CD4-positive, alpha-beta T cell treated with Interleukin-10 for 1 hour (primary cell): Measurements from ENCODE around the gene RGS9.
"Not testable (repeated sequence)": the region's sequence is repeated elsewhere in the genome, so short reads cannot be mapped to it uniquely, and the experiment has no call there.

Experiments
- DNase-seq: peaks from one replicate; pipeline ENCODE4 v3.0.0-alpha.2; 2020

Gene RGS9

GRCh38 chr17:65158041-65158440 is 20.9 kb downstream of the RGS9 start:
- DNase-seq, result no peak

- no peak for DNase-seq
Measured at GRCh38 chr17:65158622-65159021, 21.5 kb downstream of the RGS9 start.

DNA sequence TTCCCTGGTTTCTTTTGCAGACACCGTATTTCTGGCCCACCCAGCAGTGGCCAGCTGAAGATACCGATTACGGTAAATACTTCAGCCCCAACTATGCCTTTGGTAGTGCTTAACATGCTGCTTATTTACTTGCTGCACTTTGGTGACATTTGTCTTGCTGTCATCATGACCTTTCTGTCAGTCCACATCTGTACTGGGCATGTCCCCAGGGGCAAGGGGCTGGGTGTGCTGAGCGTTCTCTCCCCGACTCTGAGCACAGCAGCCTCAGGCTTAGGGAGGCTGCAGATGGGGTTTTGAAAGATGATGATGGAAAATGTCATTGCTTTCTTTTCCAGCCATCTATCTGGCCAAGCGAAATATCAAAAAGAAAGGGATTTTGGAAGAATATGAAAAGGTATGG is 23.3 kb downstream of the RGS9 start:
- no peak for DNase-seq

DNA sequence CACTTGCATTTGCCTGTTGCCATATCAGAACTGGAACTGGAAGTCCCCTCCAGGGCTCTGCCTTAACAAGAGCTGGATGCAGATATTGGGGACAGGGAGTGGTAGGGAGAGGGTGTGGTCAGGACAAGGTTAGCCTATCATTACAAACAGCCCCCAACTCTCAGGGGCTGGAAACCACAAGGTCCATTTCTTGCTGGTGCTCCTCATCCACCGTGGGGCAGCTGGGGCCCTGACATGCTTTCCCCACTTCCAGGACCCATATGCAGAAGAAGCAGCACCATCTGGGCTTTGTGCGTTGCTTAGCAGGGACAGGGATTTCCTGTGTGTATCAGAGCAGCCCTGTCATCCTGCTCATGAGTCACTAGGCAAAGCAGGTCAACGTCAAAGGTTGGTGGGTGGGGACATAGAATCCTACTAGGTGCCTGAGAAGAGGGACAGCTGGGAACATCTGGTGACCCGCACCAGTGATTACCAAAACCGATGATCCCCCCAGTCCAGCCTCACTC is 26.9 kb downstream of the RGS9 start:
- DNase-seq, result peak; percentile 48

DNA sequence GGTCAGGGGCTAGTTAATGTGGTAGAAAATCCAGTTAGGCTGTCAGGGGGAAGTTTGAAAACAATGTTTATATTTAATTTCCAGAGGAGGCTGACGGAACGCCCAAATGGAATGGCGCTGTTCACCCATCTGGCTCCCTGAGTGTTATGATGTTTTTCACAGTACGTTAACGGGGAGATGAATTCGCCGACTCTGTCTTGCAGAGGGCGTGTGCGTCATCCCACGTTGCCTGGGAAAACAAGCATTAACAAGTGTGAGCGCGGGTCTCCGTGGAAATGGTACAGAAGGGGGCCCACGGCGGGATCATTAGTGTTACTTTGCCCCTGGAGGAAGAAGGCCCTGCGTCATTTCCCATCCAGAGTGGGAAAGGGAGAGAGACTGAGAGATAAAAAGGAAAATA is 29.6 kb downstream of the RGS9 start:
- no peak for DNase-seq

DNA sequence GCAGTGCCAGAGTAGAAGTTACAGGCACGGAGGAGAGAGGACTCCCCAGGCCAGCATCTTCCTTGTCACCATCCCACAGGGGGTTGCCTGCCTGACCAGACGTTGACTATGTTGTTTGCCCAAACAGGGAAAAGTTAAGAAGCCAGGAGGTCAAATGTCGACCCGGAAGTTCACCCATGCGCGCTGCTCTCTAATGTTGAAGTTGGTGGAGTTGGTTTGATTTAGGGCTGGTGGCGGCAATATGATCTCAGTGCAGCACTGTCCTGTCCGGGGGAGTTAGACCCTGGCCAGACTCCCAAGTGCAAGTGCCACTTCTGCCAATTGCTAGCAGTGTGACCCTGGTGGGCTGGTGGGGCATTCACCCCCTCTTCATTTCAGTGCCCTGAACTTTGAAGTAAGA is 30.4 kb downstream of the RGS9 start:
- DNase-seq, result no peak

DNA sequence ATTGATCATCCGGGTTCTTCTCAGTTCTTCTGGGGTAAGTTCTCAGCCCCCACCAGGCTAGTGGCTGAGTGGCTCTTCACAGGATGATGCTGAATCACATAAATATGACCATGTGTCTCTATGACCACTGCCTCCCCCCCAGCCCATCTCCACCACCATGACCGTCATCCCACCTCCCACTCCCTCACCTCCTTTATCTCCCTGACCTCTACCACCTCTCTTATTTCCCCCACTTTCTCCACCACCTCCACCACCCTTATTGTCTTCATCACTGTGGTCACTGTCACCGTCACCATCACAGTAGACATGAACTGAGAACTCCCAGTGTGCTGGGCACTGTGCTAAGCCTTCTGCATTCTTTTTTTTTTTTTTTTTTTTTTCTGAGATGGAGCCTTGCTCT is 32.5 kb downstream of the RGS9 start:
- DNase-seq, result no peak

GRCh38 chr17:65170839-65171238 is 33.7 kb downstream of the RGS9 start:
- no peak for DNase-seq

GRCh38 chr17:65171752-65172151 is 34.6 kb downstream of the RGS9 start:
- no peak for DNase-seq

DNA sequence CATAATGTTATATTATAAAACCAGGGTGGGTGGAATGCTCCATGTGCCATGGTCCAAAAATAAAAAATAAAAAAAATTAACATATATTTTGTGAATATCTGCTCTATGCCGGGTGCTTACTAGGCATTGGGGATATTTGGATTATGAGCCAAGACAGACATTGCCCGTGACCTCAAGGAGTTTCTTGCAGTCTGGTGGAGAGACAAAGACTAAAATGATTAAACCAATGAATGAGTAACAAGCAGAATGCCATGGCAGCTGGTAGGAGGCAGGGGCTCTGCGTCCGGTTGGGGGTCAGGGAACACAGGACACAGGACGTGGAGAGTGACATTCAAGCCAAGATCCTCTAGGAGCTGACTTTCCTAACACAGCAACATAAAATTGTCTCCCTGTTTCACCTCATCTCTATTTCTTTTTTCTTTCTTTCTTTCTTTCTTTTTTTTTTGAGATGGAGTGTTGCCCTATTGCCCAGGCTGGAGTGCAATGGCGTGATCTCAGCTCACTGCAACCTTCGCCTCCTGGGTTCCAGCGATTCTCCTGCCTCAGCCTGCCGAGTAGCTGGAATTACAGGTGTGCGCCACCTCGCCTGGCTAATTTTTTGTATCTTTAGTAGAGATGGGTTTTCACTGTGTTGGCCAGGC is 35.4 kb downstream of the RGS9 start:
- no peak for DNase-seq

GRCh38 chr17:65173284-65173793 is 36.2 kb downstream of the RGS9 start:
- peak; percentile 84 for DNase-seq

GRCh38 chr17:65173976-65174683 is 37.0 kb downstream of the RGS9 start:
- no peak for DNase-seq

- no peak for DNase-seq
Measured at GRCh38 chr17:65174974-65175373, 37.8 kb downstream of the RGS9 start.

DNA sequence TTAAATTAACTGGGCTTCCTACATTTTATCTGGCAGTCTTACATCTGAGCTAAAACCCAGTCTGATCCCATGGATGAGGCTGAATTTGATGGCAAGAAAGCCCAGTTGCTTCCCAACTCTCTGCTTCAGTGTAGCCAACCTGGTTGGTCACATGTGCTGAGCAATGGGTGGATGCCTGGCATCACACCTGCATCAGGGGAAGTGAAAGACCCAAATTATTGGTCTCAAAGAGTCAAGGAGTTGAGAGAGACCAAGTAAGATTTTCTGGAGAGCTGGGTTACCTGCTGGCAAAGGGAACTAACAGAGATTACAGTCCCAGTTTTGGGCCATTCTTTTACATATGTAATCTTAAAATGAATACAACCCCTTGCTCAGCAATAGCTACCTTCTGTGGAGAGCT is 38.8 kb downstream of the RGS9 start:
- no peak for DNase-seq

DNA sequence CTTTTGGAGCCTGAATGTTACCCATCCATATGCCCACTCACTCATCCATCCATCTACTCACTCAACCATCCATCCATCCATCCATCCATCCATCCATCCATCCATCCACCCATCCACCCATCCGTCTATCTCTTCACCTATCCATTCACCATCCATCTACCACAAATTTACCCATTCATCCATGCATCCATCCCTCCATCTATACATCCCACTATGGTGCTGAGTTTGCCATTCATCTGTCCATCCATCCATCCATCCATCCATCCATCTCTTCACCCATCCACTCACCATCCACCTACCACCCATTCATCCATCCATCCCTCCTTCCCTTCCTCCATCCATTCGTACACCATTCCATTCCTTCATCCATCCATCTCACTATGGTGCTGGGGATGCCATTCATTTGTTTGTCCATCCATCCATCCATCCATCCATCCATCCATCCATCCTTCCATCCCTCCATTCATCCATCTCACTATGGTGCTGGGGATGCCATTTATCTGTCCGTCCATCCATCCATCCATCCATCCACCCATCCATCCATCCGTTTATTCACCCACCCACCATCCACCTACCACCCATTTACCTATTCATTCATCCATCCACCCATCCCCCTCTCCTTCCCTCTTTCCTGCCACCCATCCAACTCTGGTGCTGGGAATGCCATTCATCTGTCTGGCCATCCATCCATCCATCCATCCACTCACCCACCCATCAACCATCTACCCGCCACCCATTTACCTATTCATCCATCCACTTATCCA is 39.7 kb downstream of the RGS9 start:
- DNase-seq, result no peak

- DNase-seq, result no peak
Measured at GRCh38 chr17:65177901-65178300, 40.7 kb downstream of the RGS9 start.

- DNase-seq, result not testable (repeated sequence)
Measured at GRCh38 chr17:65180276-65180675, 43.1 kb downstream of the RGS9 start.

DNA sequence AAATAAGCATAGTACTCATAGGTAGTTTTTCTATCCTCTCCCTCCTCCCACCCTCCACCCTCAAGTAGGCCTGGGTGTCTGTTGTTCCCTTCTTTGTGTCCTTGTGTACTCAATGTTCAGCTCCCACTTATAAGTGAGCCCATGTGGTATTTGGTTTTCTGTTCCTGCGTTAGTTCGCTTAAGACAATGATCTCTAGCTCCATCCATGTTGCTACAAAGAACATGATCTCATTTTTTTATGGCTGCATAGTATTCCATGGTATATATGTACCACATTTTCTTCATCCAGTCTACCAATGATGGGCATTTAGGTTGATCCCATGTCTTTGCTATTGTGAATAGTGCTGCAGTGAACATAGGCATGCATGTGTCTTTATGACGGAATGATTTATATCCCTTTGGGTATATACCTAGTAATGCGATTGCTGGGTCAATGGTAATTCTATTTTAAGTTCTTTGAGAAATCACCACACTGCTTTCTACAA is 43.6 kb downstream of the RGS9 start:
- DNase-seq, result not testable (repeated sequence)

DNA sequence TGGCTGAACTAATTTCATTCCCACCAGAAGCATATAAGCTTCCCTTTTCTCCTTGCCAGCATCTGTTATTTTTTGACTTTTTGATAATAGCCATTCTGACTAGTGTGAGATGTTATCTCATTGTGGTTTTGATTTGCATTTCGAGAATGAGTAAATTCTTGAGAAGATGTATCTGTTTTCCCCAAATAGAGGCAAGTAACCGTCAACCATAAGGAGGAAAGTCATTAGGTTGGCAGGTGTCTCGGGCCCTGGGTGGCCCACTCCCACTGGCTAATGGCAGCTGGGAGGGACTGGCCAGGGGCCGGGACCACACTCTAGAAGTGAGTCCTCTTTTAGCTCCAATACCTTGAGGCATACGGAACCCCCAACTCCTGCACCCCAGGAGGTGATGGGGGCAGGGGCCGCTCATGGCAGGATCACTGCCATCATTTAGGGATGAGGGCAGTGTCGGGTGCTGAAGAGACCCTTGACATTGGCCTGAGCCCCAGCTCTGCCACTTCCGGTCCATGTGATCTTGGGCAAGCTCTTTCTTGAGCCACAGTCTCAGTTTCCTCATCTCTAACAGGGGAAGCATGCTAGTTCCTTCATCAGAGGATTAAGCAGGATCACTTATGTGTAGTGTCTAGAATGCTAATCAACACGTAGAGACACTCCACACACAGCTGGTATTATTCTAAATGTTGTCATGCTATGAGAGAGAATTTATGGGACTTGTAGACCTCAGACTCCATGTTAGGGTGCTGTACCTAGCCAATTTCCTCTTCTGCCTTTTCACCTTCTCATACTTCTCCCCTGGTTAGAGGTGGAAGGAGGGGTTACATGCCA is 44.3 kb downstream of the RGS9 start:
- peak; percentile 28 for DNase-seq

GRCh38 chr17:65182233-65182632 is 45.1 kb downstream of the RGS9 start:
- DNase-seq, result no peak

DNA sequence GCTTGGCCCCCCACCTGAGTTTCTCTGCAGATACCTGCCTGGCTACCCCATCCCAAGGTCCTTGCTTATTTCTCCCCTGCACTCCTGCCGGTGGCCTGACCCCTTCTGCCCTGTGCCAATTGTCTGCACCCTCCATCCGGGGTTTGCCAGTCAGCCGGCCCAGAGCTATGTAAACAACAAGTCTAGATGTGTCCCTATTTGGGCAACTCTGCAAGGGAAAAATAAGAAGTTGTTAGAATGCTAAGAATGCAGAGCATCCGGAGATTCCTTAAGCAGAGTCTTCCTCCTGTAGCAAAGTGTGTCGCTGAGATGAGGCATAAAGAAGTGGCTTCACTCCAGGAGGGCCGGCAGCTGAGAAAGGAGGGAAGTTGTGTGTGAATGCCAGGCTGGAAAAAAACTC is 46.6 kb downstream of the RGS9 start:
- DNase-seq, result no peak

DNA sequence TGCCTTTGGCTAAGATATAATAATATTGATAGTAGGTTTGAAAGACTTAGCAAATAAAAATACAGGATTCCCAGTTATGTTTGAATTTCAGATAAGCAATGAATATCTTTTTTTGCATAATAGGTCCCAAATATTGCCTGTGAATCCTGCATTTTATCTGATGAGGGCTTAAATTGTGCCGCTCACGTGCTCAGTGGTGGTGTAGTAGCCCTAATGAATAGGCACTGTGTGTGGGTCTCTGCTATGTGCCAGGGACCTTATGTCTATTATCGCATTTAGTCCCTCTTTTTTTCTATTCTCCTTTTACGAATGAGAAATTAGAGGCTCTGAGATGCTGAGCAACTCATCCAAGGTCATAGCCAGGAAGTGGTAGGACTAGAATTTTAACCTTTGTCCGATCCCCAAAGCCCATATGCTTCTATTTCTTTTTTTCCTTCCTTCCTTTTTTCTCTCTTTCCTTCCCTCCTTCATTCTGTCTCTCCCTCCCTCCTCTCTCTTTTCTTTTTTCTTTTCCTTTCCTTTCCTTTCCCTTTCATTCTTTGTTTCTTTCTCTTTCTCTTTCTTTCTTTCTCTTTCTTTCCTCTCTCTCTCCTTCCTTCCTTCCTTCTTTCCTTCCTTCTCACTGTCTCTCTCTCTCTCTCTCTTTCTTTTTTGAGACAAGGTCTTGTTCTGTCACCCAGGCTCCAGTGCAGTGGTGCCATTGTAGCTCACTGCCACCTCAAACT is 47.2 kb downstream of the RGS9 start:
- no peak for DNase-seq
